Endothelial cell of umbilical vein (primary cell): ENCODE data around the gene DPYD. TPM values are rescaled to one million over a fixed set of nuclear protein-coding genes. Genes with fewer than 3 reads are reported as not detected.

ENCODE experiments used
- BruUV-seq: library from RNA; stranded (reverse); fragments of 400-500 nt; replicated peaks from 2 replicates; lab custom pipeline; 2021; lab: Mats Ljungman, UMichigan
- CTCF ChIA-PET: fragments of 300-600, 350-600 bp; sonication (Branson Sonifier 250); formaldehyde crosslinking; loops from one replicate; lab custom pipeline; 2021; ENCODE audit warnings: antibody characterized with exemption, inconsistent platforms; lab: Charles Lee
- POLR2A ChIA-PET: fragments of 300-600, 350-600 bp; sonication (Branson Sonifier 250); formaldehyde crosslinking; loops from one replicate; lab custom pipeline; 2021; ENCODE audit warnings: antibody characterized with exemption, inconsistent platforms; lab: Charles Lee
- DNase-seq: peaks from one replicate; pipeline ENCODE4 v3.0.0-alpha.2; 2011; ENCODE audit warnings: low read depth, low spot score
- FAIRE-seq: peaks from 2 replicates; lab custom pipeline; 2011; peaks lifted over from hg19 to GRCh38; lab: Jason Lieb, UNC
- H2AFZ ChIP-seq: 2 replicates; pipeline ENCODE4 v1.6.0; 2012; ENCODE audit warnings: low read depth, low read length, control low read depth, inconsistent platforms
- H3K27ac ChIP-seq: 2 replicates; pipeline ENCODE4 v1.5.1; 2011; ENCODE audit warnings: low read depth, mild to moderate bottlenecking, control low read depth, low read length, moderate library complexity; ENCODE audit not compliant: insufficient read depth
- H3K27me3 ChIP-seq, 2 experiments: 2 replicates each; pipeline versions ENCODE4 v1.6.0 to v1.6.1; 2011; ENCODE audit warnings: low read length in 2 of 2, mixed read lengths in 1 of 2; ENCODE audit not compliant: control insufficient read depth in 2 of 2, insufficient read depth in 2 of 2
- H3K36me3 ChIP-seq, 2 experiments: 2 replicates in 1 of 2; 3 replicates in 1 of 2; pipeline ENCODE4 v1.5.1; 2011; ENCODE audit warnings: low read length in 2 of 2, mild to moderate bottlenecking in 1 of 2, moderate library complexity in 1 of 2; ENCODE audit not compliant: control insufficient read depth in 2 of 2, insufficient read depth in 2 of 2; ENCODE audit errors: extremely low read depth in 1 of 2
- H3K4me1 ChIP-seq: 3 replicates; pipeline ENCODE4 v1.5.1; 2011; ENCODE audit warnings: mild to moderate bottlenecking, low read length; ENCODE audit not compliant: control insufficient read depth, insufficient read depth; ENCODE audit errors: extremely low read depth
- H3K4me2 ChIP-seq: 2 replicates; pipeline ENCODE4 v1.6.1; 2011; ENCODE audit warnings: low read length, control low read depth, mixed read lengths; ENCODE audit not compliant: insufficient read depth
- H3K4me3 ChIP-seq, 3 experiments: fragments of 200-600 bp in 1 of 3; sonication (generic), shearing (Covaris generic) in 1 of 3; replicated peaks in 1 of 3; 2 replicates each; pipeline ENCODE4 v1.5.1; 2011 to 2016; ENCODE audit warnings: control low read depth in 3 of 3, low read length in 3 of 3, mild to moderate bottlenecking in 2 of 3, inconsistent platforms in 1 of 3, low read depth in 1 of 3, moderate library complexity in 1 of 3; ENCODE audit not compliant: insufficient read depth in 1 of 3
- H3K79me2 ChIP-seq: 2 replicates; pipeline ENCODE4 v1.6.0; 2012; ENCODE audit warnings: low read length, inconsistent platforms; ENCODE audit not compliant: control insufficient read depth, insufficient read depth
- H3K9ac ChIP-seq: replicated peaks from 2 replicates; pipeline ENCODE3; 2011; ENCODE audit warnings: low read length, control low read depth; ENCODE audit not compliant: insufficient read depth; ENCODE audit errors: extremely low read depth
- H3K9me1 ChIP-seq: replicated peaks from 3 replicates; pipeline ENCODE4 v1.6.0; 2011; ENCODE audit warnings: mild to moderate bottlenecking, low read length; ENCODE audit not compliant: control insufficient read depth, insufficient read depth; ENCODE audit errors: extremely low read depth
- H3K9me3 ChIP-seq: replicated peaks from 2 replicates; pipeline ENCODE4 v1.5.1; 2012; ENCODE audit warnings: low read length, inconsistent platforms; ENCODE audit not compliant: control insufficient read depth, insufficient read depth
- H4K20me1 ChIP-seq: replicated peaks from 2 replicates; pipeline ENCODE3; 2011; ENCODE audit warnings: mild to moderate bottlenecking, low read length; ENCODE audit not compliant: control insufficient read depth, insufficient read depth; ENCODE audit errors: extremely low read depth
- EZH2 ChIP-seq: IDR thresholded peaks from 2 replicates; pipeline ENCODE4 v1.6.1; 2012; ENCODE audit warnings: borderline replicate concordance, low read depth, mild to moderate bottlenecking, moderate library complexity, low read length, inconsistent platforms; ENCODE audit not compliant: severe bottlenecking
- FOS ChIP-seq: IDR thresholded peaks from 2 replicates; pipeline ENCODE4 v1.6.1; 2011; ENCODE audit warnings: mild to moderate bottlenecking, low read length, moderate library complexity, borderline replicate concordance; ENCODE audit not compliant: insufficient read depth
- GATA2 ChIP-seq: IDR thresholded peaks from 2 replicates; pipeline ENCODE4 v1.7.0; 2011; ENCODE audit warnings: low read depth, mild to moderate bottlenecking, moderate library complexity, mixed read lengths, low read length; ENCODE audit not compliant: insufficient read length, insufficient read depth
- JUN ChIP-seq: IDR thresholded peaks from 2 replicates; pipeline ENCODE4 v1.6.1; 2011; ENCODE audit warnings: borderline replicate concordance, low read depth; ENCODE audit not compliant: insufficient read length, insufficient read depth
- MYC ChIP-seq: IDR thresholded peaks from one replicate; pipeline ENCODE4 v1.6.1; 2011; ENCODE audit warnings: mild to moderate bottlenecking, low read depth, low read length
- POLR2A ChIP-seq: IDR thresholded peaks from 2 replicates; pipeline ENCODE4 v1.6.1; 2012; ENCODE audit warnings: low read depth, mild to moderate bottlenecking, control low read depth, low read length
- POLR2AphosphoS5 ChIP-seq: IDR thresholded peaks from 2 replicates; pipeline ENCODE4 v1.6.1; 2012; ENCODE audit warnings: low read depth, mild to moderate bottlenecking, control low read depth, low read length, moderate library complexity; ENCODE audit not compliant: insufficient read depth
- dilution Hi-C: fragments of 300-500 bp; cut with MboI; formaldehyde crosslinking; loops from one replicate; pipeline ENCODE4 v1.15.0; 2019; ENCODE audit warnings: low sequenced_read_pairs; ENCODE audit not compliant: extremely low pct_ligation_motif_present
- intact Hi-C: fragments of 100-400 bp; cut with micrococcal nuclease; formaldehyde crosslinking; loops from one replicate; pipeline ENCODE4 v1.10.0; 2022
- polyA plus RNA-seq, 4 experiments: library from polyadenylated mRNA; depleted of rRNA in 3 of 4; stranded (reverse) in 3 of 4; unstranded in 1 of 4; fragments of >200 nt; gene quantifications; 2 replicates each; pipeline versions ENCODE4 v1.2.1 to v1.2.3, GENCODE V29; 2011 to 2012; ENCODE audit warnings: missing spikeins in 1 of 4
- total RNA-seq: library from RNA; stranded (reverse); gene quantifications from 2 replicates; pipeline ENCODE4 v1.2.3, GENCODE V29; 2021
- TF ChIP-seq, protein P1 (sequence below): IDR thresholded peaks from 2 replicates; pipeline ENCODE4 v1.6.1; 2011; ENCODE audit not compliant: insufficient read depth, insufficient read length
- TF ChIP-seq, protein P2 (sequence below), 2 donors: IDR thresholded peaks; 1 replicate in 1 of 2; 2 replicates in 1 of 2; pipeline ENCODE4 v1.5.1; 2011; ENCODE audit warnings: low read length in 2 of 2, mild to moderate bottlenecking in 2 of 2, moderate library complexity in 2 of 2, control low read depth in 1 of 2, inconsistent platforms in 1 of 2, low read depth in 1 of 2; ENCODE audit not compliant: insufficient read depth in 1 of 2; ENCODE audit errors: extremely low read depth in 1 of 2

The DPYD gene
- total and polyA plus RNA-seq, 2 donors (not counting 3 experiments of a cell fraction or from before 2014, with no cell fraction given): 4.6 to 15.1 TPM

DNA sequence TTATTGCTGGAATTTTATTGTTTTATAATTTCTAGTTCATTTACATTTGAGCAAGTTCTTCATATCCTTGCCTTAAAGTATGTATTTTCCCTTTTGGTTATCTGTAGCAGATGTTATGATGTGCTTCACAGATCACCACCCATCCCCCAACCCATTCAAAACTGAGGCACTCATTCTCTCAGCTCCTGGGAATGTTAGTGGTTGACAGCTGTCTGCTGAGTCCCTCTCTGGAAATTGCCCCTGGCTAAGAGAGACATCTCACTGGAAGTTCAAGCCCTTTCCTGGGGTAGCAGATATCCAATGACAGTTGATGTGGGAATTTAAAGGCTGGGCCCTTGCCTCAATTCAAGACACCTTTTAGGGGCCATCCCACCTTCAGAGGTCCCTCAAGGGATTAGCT, 4.3 kb upstream of the DPYD start:
- no TSS peak for BruUV-seq
- dilution Hi-C loops (no loop called here), intact Hi-C loops (no loop called here)
- ChIA-PET POLR2A (no interaction called here), CTCF (no interaction called here)
- TF ChIP-seq GATA2 (no peak), JUN (no peak), FOS (no peak), MYC (no peak), POLR2AphosphoS5 (no peak), EZH2 (no peak), POLR2A (no peak)
- TF ChIP-seq, protein P1, sequence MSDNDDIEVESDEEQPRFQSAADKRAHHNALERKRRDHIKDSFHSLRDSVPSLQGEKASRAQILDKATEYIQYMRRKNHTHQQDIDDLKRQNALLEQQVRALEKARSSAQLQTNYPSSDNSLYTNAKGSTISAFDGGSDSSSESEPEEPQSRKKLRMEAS: no peak
- TF ChIP-seq, protein P2, sequence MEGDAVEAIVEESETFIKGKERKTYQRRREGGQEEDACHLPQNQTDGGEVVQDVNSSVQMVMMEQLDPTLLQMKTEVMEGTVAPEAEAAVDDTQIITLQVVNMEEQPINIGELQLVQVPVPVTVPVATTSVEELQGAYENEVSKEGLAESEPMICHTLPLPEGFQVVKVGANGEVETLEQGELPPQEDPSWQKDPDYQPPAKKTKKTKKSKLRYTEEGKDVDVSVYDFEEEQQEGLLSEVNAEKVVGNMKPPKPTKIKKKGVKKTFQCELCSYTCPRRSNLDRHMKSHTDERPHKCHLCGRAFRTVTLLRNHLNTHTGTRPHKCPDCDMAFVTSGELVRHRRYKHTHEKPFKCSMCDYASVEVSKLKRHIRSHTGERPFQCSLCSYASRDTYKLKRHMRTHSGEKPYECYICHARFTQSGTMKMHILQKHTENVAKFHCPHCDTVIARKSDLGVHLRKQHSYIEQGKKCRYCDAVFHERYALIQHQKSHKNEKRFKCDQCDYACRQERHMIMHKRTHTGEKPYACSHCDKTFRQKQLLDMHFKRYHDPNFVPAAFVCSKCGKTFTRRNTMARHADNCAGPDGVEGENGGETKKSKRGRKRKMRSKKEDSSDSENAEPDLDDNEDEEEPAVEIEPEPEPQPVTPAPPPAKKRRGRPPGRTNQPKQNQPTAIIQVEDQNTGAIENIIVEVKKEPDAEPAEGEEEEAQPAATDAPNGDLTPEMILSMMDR (IDR thresholded peaks at IDR 0.05; ENCODE audit: extremely low read depth in 1 of 2, insufficient read depth in 1 of 2, low read depth in 1 of 2, low read length in 2 of 2): no peak
- Histone ChIP-seq H3K79me2 (peaks cover 3% of the 10 kb centered on the region), H3K9me1 (no peaks in the 10 kb centered on the region), H3K27ac (no peak overlapping the region), H3K9me3 (no peaks in the 10 kb centered on the region), H3K9ac (no peak overlapping the region), H2AFZ (no peak overlapping the region), H3K36me3 (no peaks in the 10 kb centered on the region), H3K27me3 (no peaks in the 10 kb centered on the region), H3K4me2 (no peak overlapping the region), H3K4me3 (no peak overlapping the region), H3K4me1 (peaks cover 7% of the 10 kb centered on the region), H4K20me1 (no peaks in the 10 kb centered on the region)
- DNase-seq: no peak
- FAIRE-seq: no peak
